HG03342 (cell line): ENCODE results near the gene TMEM181.
"Not testable (repeated sequence)": the region's sequence is repeated elsewhere in the genome, so short reads cannot be mapped to it uniquely, and the experiment has no call there.

Experiments
- ATAC-seq: cut with Tn5 transposase; IDR thresholded peaks from one replicate; pipeline ENCODE4 v1.9.1; 2021; ENCODE audit warnings: mild to moderate bottlenecking, moderate library complexity; ENCODE audit not compliant: unreplicated experiment

TMEM181 gene

DNA sequence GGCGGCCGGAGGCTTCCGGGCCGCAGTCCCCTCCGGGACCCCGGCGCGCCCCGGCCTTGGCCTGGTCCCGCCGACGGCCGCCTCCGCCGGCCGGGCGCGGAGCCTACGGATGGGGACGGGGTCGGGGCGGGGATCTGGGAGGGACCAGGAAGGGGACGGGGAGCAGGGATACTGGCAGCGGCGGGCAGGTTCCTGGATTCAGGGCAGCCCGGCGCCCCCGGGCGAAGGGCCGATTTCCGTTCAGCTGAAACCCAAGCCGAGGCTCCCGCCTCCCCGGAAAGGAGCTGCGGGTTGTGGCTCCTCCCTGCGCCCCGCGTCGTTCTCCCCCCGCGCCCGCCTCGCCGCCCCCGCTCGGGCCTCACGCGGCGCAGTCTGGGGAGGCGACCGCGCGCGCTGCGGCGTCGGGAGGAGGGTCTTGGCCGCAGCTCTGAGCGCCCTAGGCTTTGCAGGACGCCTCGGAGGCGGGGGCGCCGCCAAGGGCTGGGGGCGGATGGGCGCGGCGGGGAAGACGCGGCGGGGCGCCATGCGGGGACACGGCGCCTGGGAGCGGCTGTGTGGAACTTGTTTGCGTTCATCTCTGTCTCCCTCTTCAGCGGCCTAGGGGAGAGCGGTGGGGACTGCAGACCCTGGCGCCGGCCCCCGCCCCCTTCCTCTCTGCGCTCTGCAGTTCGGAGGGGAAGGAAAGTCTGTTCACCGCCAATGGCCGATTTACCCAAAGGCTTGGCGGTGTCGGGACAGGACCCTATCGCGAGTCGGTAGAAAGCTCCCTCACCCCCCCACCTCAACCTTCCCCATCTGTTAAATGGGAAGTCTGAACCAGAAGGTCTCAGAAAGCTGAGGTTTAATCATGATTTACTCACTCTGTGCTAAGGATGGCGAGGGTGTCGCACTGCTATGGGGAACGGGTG is 22.7 kb upstream of the TMEM181 start:
- ATAC-seq, result no peak

- no peak for ATAC-seq
These were observed 21.1 kb upstream of the TMEM181 start for GRCh38 chr6:158538741-158539140.

- ATAC-seq, result no peak
These were observed 20.5 kb upstream of the TMEM181 start for GRCh38 chr6:158539413-158539812.

- ATAC-seq, result no peak
These were observed 20.0 kb upstream of the TMEM181 start for GRCh38 chr6:158539881-158540280.

DNA sequence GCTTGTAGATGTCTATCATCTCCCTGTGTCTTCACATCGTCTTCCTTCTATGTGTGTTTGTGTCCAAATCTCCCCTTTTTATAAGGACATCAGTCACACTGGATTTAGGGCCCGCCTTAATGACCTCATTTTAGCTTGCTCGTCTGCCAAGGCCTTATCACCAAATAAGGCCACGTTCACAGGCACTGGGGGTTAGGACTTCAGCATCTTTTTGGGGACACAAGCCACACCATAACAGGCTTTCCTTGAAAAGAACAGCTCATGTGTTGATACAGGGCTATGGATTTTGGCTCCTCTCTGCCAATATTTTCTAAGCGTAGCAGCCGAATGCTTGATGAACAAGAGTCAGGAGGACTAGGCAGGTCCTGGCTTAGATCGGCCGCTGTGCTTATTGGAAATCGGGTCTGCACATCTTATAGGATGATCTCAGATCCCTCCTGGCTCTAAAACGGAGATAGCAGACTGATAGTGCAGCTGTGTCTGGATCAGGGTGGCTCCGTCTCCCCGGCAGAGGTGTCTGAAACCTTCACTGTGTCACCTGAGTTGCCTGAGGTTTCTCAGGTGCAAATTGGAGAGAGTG is 16.2 kb upstream of the TMEM181 start:
- no peak for ATAC-seq

GRCh38 chr6:158544428-158544827 is 15.5 kb upstream of the TMEM181 start:
- ATAC-seq, result no peak

DNA sequence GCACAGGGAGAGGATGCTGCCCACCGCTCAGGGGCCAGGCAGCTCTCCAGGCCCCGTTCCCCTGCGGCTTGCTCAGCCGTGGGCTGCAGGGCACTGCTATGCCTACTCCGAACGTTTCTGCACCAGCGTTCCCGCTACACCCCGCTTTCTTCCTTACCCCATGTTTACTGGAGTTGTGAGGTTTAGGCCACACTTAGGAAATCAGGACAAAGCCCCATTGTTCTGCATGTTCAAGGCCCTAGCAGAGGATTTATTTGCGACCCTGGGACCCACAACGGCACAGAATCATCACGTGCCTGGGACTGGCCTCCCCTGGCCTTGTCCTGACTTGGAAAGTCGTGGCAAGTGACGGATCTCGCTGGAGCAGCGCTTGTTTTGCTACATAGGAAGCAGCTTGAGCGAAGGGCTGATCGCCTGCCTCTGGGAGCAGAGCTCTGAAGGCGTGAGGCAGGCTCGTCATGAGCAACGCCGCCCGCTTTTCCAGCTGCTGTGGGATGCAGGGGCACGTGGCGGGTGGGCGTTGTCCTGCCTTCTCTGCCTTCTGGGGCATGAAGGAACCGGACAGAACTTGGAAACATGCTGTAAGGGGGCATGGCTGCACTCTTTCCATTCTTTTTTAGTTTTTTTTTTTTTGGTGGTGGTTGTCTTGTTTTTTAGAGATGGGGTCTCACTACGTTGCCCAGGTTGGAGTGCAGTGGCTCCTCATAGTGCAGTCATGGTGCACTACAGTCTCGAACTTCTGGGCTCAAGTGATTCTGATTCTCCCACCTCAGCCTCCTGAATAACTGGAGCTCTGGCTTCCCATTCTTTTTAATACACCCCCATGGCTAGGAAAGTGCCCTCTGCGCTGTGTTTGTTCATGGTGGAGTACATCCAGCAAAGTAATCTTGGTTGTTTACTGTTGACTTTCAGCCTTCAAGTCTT is 14.6 kb upstream of the TMEM181 start:
- no peak for ATAC-seq

DNA sequence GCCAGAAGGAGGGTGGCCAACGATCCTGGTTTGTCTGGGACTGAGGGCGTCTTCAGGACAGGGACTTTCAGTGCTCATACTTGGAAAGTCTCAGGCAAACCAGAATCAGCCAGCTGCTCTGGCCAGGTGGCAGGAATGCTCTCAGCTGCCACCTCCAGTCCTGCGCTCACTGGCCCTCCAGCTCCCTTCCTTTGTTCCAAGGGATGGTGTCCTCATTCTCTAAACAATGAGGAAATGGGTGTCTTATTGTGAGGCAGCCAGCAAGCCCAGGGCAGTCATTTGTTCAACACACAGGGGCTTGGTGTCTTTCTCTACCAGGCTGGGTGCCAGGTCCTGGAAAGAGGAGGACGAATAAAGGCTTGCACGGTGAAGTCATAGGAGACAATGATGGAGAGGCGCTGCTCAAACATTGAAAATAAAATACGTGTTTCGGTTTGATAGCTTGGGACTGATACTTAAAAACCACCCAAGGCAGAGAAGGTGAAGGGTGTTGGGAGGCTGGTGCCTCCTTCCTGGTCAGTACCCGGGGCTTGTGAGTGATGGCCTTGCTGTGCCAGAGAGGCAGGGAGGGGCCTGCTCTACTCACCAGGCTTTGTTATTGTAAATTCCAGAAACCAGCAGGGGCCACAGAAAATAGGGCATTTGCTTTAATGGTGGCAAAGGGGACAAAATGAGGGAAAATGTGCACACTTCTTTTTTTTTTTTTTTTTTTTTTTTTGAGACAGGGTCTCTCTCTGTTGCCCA is 11.3 kb upstream of the TMEM181 start:
- ATAC-seq, result no peak

DNA sequence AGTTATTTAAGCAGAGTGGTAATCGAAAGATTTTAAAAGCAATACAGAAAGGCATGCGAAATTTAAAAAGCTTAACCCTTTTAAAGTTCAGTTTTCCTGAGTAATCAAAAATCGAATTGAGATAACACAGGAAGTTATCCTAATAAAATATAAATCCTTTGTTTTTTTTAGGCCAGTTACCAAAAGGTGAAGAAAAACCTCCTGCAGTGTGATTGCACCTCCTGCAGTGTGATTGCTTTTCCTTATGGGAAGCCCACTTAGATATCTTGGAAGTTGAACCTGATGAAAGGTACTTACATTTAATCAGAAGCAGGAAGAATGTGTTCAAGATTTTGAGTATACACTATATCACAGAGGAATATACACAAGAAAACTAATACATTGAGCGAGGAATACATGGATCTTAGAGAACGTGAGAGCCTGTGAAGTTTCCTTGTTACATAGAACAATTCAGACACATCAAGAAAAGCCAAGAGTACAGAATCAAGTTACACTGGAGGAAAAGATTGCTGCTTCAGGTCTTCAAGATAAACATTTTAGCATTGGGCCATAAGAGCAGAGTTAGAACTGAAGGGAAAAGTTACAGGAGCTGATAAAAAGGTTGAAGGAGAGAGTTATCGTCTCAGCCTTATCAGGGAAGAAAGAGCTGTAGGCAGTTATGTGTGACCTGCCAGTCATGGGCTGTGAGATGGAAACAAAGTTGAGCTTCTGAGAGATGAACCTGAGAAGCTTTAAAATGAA is 7.7 kb upstream of the TMEM181 start:
- no peak for ATAC-seq

- ATAC-seq, result no peak
These were observed 7.1 kb upstream of the TMEM181 start for GRCh38 chr6:158552796-158553138.

GRCh38 chr6:158554611-158555361 is 5.1 kb upstream of the TMEM181 start:
- ATAC-seq, result no peak

DNA sequence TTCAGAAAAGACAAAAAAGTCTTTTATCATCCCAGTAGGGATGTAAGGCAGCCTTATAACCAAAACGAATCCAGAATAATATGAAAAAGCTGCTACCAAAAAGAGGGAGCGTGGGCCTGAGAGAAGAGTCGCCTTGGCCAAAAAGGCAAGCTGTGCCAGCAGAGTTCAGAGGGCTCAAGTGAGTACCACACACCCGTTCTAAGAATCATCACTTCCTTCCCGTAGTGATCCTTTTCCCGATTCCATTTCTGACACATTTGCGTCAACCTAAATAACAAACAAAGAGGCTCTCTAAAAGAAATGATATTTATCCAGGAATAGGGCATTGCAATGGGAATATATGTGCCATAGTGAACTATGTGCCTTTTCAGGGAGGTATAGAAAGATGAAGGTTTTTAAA is 3.8 kb upstream of the TMEM181 start:
- no peak for ATAC-seq

- not testable (repeated sequence) for ATAC-seq
These were observed 2.8 kb upstream of the TMEM181 start for GRCh38 chr6:158557110-158557509.

DNA sequence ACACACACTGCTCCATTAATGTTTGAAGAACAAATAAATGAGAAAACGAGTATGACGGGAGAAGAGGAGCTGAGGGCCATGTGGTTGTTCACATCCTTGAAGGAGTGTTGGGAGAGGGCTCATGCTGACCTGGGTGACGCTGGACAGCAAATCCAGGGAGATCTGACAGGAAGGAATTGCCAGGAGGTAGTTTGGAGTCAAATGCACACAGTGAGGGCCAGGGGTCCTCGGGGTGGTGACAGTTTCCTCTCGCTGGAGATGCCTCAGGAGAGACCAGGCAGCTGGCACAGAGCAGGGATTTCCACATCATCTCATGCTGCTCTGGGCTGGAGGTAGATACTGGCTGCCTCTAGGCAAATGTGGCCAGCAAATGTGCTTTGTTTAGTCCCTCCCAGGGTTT is 2.0 kb upstream of the TMEM181 start:
- no peak for ATAC-seq

DNA sequence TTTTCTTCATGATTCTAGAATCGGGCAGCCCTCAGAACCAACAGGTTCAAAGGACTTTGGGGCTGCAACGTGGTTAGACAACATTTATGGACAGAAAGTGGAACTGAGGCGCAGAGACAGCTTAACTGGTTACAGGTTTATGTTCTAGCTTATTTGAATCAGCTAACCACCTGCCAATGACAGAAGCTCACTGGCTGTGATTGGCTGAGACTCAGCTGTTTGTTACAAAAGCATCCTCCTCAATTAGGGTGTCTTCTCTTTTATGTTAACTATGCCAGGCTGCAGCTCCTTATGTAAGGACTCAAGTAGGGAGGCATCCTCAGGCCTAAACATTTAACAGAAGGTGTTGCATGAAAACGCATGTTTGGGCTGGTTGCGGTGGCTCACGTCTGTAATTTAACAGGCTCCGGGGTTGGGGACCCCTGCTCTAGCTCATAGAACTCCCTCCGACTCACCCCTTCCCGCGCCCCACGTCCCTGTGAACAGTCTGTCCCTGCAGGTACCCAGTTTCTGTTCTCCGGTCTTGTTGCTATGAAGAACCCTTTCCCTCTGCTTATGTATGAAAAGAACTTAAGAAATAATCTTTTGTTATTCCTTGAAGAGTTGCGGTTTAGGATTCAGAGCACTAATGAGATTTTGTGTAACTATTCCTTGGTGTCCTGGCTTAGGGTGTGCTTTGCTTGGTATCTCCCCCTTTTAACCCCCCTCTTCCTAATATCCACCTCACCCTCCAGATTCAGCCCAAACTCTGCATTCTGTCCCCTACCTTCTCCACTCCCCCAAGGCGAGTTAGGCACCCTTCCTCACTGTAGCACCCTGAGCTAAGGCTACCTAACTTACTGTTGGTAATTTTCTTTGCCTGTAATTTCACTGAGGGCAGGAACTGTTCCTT is 1.2 kb upstream of the TMEM181 start:
- ATAC-seq, result no peak

DNA sequence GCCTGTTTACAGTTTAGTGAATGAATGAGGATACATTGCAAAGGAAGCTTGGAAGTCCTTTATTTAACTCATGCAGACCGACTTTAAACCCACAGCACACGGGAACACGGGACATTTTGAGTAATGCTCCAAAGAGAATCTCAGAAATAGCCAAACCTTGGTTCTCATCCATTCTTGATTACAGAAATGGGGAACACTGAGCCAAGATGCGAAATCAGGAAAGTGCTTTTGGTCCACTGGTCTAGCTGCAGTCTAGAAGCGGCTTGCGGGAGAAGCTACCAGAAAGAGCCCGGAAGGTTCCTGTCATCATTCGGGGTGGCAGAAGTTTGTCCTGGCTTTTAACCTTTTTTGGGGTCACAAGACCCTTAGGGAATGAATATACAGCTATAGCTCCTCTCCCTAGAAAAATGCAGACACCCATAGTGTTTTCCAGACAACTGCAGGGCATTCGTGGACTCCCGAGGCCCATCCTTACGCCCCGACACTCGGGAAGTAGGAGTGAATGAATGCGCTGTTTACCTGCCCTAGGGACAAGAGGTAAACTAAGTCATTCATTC is 475 bp upstream of the TMEM181 start:
- ATAC-seq, result no peak

GRCh38 chr6:158560836-158561320 is 987 bp downstream of the TMEM181 start:
- ATAC-seq, result no peak

GRCh38 chr6:158561321-158561884 is 1.5 kb downstream of the TMEM181 start:
- no peak for ATAC-seq
